ENCODE data around the gene MSN.

- TF ChIP-seq CTCF (optimal IDR thresholded peaks at IDR 0.05 in 1 of 3, IDR thresholded peaks at IDR 0.05 in 1 of 3, conservative IDR thresholded peaks at IDR 0.05 in 1 of 3; ENCODE audit: extremely low read depth in 1 of 3, insufficient read depth in 2 of 3, low read length in 3 of 3) = no peak
- no peak for TF ChIP-seq EZH2 (IDR thresholded peaks at IDR 0.05; ENCODE audit: low read length)
Measured at GRCh38 chrX:65781845-65782244, 114.4 kb downstream of the MSN start.

All from keratinocyte (primary cell).